MCF 10A (cell line): ENCODE measurements around the gene S100A6. TPM values are rescaled to one million over a fixed set of nuclear protein-coding genes. Genes with fewer than 3 reads are reported as not detected.

Experiments used
- BruUV-seq: library from RNA; stranded (reverse); fragments of 400-500 nt; replicated peaks from 2 replicates; lab custom pipeline; 2021; lab: Mats Ljungman, UMichigan
- CTCF ChIA-PET: fragments of 300-600 bp; sonication (Branson Sonifier 250); formaldehyde crosslinking; extraction: SDS; loops from one replicate; lab custom pipeline; 2021; ENCODE audit warnings: antibody characterized with exemption, inconsistent platforms; lab: Yijun Ruan, JAX
- POLR2A ChIA-PET: fragments of 300-600, 350-650 bp; sonication (Branson Sonifier 250); formaldehyde crosslinking; extraction: SDS; loops from one replicate; lab custom pipeline; 2020; ENCODE audit warnings: antibody characterized with exemption, inconsistent platforms; lab: Yijun Ruan, JAX
- DNase-seq: peaks from one replicate; pipeline ENCODE4 v3.0.0-alpha.2; 2018; ENCODE audit not compliant: unreplicated experiment
- H3K27ac Mint-ChIP-seq: one replicate; pipeline ENCODE4 v1.8.0; 2022; ENCODE audit warnings: mild to moderate bottlenecking, low read depth, mixed read lengths; ENCODE audit not compliant: unreplicated experiment
- H3K27me3 Mint-ChIP-seq: one replicate; pipeline ENCODE4 v1.8.0; 2022; ENCODE audit warnings: mixed read lengths; ENCODE audit not compliant: insufficient read depth, unreplicated experiment
- H3K36me3 Mint-ChIP-seq: one replicate; pipeline ENCODE4 v1.8.0; 2022; ENCODE audit warnings: mild to moderate bottlenecking, moderate library complexity, mixed read lengths; ENCODE audit not compliant: insufficient read depth, unreplicated experiment
- H3K4me1 Mint-ChIP-seq: one replicate; pipeline ENCODE4 v1.8.0; 2022; ENCODE audit warnings: mixed read lengths; ENCODE audit not compliant: insufficient read depth, unreplicated experiment
- H3K4me3 Mint-ChIP-seq: one replicate; pipeline ENCODE4 v1.8.0; 2022; ENCODE audit warnings: mild to moderate bottlenecking, moderate library complexity, mixed read lengths; ENCODE audit not compliant: unreplicated experiment
- H3K9me3 Mint-ChIP-seq: one replicate; pipeline ENCODE4 v1.8.0; 2022; ENCODE audit warnings: mixed read lengths; ENCODE audit not compliant: unreplicated experiment
- intact Hi-C: fragments of 100-400 bp; cut with micrococcal nuclease; formaldehyde crosslinking; loops from 2 replicates; pipeline ENCODE4 v1.14.1; 2022
- total RNA-seq: library from RNA; stranded (reverse); gene quantifications from 2 replicates; pipeline ENCODE4 v1.2.3, GENCODE V29; 2022
- TF ChIP-seq, protein P1 (sequence below): fragments of 200-600 bp; IDR thresholded peaks from one replicate; pipeline ENCODE4 v1.8.0; 2022; ENCODE audit warnings: antibody characterized with exemption, mild to moderate bottlenecking; ENCODE audit not compliant: unreplicated experiment

Gene S100A6
- total RNA-seq, 1 experiment from 2014 or later: 2,571 TPM

- peaks cover 47% of the 10 kb centered on the region for H3K4me1 Mint-ChIP-seq
- intact Hi-C loops: loop anchor here (1.0 to 5.0 kb wide), 4 partner anchors 22 to 139 kb away; partner anchors contain the start of gene ILF2
- no peaks in the 10 kb centered on the region for H3K27me3 Mint-ChIP-seq
- BruUV-seq: no TSS peak
- DNase-seq: peak; percentile 97
- CTCF ChIA-PET: interaction anchor here (0.6 to 11.3 kb wide), 33 partner anchors 8 to 1028 kb away, joined by 3 to 224 read pairs (median 5); partner anchors contain the start of genes CHTOP, S100A1, S100A13 and S100A14
- H3K4me3 Mint-ChIP-seq: peak overlapping the region; percentile 99
- peaks cover 27% of the 10 kb centered on the region for H3K36me3 Mint-ChIP-seq
- no peaks in the 10 kb centered on the region for H3K9me3 Mint-ChIP-seq
- H3K27ac Mint-ChIP-seq: peak overlapping the region; percentile 75
- POLR2A ChIA-PET: interaction anchor here (0.9 to 36.1 kb wide), 11 partner anchors 16 to 242 kb away, joined by 3 to 2106 read pairs (median 9); partner anchors contain the start of genes CHTOP, S100A14, S100A16 and S100A2
- TF ChIP-seq, protein P1, sequence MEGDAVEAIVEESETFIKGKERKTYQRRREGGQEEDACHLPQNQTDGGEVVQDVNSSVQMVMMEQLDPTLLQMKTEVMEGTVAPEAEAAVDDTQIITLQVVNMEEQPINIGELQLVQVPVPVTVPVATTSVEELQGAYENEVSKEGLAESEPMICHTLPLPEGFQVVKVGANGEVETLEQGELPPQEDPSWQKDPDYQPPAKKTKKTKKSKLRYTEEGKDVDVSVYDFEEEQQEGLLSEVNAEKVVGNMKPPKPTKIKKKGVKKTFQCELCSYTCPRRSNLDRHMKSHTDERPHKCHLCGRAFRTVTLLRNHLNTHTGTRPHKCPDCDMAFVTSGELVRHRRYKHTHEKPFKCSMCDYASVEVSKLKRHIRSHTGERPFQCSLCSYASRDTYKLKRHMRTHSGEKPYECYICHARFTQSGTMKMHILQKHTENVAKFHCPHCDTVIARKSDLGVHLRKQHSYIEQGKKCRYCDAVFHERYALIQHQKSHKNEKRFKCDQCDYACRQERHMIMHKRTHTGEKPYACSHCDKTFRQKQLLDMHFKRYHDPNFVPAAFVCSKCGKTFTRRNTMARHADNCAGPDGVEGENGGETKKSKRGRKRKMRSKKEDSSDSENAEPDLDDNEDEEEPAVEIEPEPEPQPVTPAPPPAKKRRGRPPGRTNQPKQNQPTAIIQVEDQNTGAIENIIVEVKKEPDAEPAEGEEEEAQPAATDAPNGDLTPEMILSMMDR: peak; percentile 93
These were observed 2.8 kb downstream of the S100A6 start for GRCh38 chr1:153532769-153533599.

DNA sequence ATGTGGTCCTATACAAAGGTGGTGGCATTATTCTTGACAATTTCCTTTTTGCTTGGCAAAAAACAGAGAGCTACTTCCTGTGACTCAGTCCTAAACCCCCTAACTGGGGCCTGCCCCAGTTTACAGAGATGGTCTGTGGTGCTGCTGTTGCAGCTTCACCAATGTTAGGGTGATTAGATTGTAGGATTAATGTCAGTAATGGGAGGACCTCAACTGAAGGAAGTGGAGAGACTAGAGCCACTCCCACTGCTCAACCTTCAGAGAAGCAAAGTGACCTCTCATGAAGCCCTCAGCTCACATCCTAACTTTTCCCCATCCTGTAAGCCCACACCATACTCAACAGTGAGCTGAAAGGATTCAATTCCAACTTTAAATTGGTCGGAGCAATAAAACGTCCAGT is 3.6 kb downstream of the S100A6 start:
- Mint-ChIP-seq H3K36me3 (peaks cover 27% of the 10 kb centered on the region), H3K27ac (peak overlapping the region; percentile 75), H3K9me3 (no peaks in the 10 kb centered on the region), H3K4me3 (peak overlapping the region; percentile 99), H3K27me3 (no peaks in the 10 kb centered on the region), H3K4me1 (peaks cover 50% of the 10 kb centered on the region)
- DNase-seq: no peak
- TF ChIP-seq, protein P1: no peak
- ChIA-PET CTCF (interaction anchor here (0.6 to 11.3 kb wide), 19 partner anchors 8 to 477 kb away, joined by 3 to 224 read pairs (median 11); partner anchors contain the start of genes S100A14, S100A16, S100A2 and S100A3), POLR2A (interaction anchor here (0.7 to 36.1 kb wide), 9 partner anchors 15 to 890 kb away, joined by 3 to 2106 read pairs (median 6); partner anchors contain the start of genes CHTOP, S100A14, S100A16 and S100A2)
- intact Hi-C loops: loop anchor here (5.0 kb wide), 1 partner anchor 140 kb away; the partner anchor contains the start of gene ILF2
- BruUV-seq: no TSS peak

- peaks cover 50% of the 10 kb centered on the region for H3K4me1 Mint-ChIP-seq
- no peaks in the 10 kb centered on the region for H3K9me3 Mint-ChIP-seq
- no peak overlapping the region for H3K4me3 Mint-ChIP-seq
- CTCF ChIA-PET: interaction anchor here (0.7 to 11.3 kb wide), 15 partner anchors 7 to 688 kb away, joined by 3 to 224 read pairs (median 15); partner anchors contain the start of genes S100A14, S100A16, S100A2 and S100A3
- no peak overlapping the region for H3K27ac Mint-ChIP-seq
- no peak for DNase-seq
- H3K36me3 Mint-ChIP-seq: peaks cover 27% of the 10 kb centered on the region
- H3K27me3 Mint-ChIP-seq: no peaks in the 10 kb centered on the region
- BruUV-seq: no TSS peak
- TF ChIP-seq, protein P1: no peak
- intact Hi-C loops: loop anchor here (5.0 kb wide), 1 partner anchor 141 kb away; the partner anchor contains the start of gene ILF2
- POLR2A ChIA-PET: interaction anchor here (0.7 to 36.1 kb wide), 9 partner anchors 14 to 890 kb away, joined by 3 to 2106 read pairs (median 6); partner anchors contain the start of genes CHTOP, S100A14, S100A16 and S100A2
These were observed 4.2 kb downstream of the S100A6 start for GRCh38 chr1:153531638-153532037.
